Measurements from ENCODE around the gene ABL2.
"Not testable (repeated sequence)": the region's sequence is repeated elsewhere in the genome, so short reads cannot be mapped to it uniquely, and the experiment has no call there.

ABL2 gene

DNA sequence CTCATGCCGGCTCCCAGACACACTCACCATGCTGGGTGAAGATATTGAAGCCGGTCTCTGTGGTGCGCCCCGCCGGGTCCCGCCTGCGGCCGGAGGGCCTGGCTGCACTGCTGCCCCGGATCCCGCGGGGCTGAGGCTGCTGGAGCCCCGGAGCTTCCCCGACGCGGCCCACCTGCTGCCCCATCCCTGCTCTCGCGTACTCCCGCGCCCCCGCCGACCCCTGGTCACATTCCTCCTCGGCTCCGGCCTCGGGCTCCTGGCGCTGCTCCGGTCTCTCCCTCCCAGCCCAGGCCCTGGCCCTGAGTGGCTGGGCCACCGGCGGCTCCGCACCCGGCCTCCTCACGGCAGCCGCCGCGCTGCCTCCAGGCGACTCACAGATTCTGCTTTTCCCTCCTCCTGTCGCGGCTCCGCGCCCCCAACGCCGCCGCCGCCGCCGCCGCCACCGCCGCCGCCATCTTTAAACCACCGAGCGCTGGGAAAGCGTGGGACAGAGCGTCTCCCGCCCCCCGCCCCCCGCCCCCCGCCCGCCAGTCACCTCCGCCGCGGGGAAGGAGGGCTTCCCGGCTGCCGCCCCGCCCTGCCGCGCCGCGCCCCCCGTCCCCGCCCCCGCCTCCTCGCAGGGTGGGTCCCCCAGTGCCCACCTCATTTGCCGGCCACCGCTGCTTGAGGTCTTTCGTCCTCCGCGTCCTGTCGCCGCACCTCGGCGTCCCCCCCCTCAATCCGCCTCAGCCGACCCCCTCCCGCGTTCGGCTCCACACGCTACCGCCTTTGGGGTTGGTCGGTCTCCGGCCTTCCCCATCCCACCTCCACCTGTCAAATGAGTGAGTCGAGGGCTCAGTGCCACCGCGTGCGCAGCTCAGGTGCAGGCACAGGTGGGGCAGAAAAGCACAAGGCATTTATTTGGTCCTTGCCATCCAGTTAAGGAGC, at the start of gene ABL2:
ABL2 (minus strand) TSS at position 464 of the 927 bp plus-strand sequence; CDS start at position 184, 280 bp downstream.
- peak; percentile 29 to 58 for DNase-seq

DNA sequence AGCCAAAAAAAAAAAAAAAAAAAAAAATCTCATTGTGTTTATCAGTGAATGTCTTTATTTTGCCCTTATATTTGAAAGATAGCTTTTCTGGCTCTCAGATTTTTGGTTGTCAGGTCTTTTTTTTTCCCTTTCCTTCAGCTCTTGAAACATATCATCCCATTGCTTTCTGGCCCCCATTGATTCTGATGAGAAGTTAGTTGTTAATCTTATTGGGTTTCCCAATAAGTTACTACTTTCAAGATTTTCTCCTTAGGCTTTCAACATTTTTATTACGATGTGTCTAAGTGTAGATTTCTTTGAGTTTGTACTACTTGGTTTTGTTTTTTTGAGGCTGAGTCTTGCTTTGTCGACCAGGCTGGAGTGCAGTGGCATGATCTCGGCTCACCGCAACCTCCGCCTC, 49.4 kb upstream of the ABL2 start:
- DNase-seq = no peak

DNA sequence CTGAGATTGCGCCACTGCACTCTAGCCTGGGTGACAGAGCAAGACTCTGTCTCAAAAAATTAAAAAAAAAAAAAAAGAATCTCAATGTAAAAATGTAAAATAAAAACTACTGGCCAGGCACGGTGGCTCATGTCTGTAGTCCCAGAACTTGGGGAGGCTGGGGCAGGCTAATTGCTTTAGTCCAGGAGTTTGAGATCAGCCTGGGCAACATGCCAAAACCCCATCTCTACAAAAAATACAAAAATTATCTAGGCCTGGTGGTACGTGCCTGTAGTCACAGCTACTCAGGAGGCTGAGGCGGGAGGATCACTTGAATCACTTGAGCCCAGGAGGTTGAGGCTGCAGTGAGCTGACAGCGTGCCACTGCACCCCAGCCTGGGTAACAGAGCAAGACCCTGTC, 44.9 kb upstream of the ABL2 start:
- DNase-seq = not testable (repeated sequence)

DNA sequence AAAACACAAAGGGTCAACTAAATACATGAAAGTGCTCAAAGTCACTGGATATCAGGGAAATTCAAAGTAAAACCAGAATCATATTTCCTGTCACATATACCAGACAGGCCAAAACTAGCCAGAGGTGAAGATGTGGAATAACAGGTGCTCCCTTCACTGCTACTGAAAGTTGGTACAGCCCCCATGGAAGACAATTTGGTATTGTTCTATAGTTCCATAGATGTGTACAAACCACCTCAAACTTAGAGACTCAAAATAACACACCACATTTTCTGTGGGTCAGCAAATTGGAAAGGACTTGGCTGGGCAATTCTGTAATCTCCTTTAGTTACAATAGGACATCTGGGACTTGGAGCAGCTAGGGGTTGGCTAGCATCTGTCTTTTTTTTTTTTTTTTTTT, 39.6 kb upstream of the ABL2 start:
- DNase-seq = no peak

DNA sequence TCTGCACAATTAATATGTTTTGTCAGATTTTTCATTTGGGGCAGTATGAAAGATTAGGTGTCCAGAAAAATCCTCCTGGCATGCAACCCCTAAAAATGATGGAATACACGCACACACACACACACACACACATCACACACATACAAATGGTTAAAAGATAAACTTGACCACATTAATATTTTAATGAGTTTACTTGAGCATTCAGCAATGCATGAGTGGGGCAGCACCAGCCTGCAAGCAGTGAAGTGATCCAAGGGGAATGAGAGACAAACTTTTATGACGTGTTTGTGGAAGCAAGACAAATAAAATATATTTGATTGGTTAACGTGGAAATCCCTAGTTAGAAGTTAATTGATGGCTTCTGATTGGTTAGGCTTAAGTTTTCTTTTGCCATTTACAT, 35.0 kb upstream of the ABL2 start:
- DNase-seq = no peak

GRCh38 chr1:179263121-179263520, 33.6 kb upstream of the ABL2 start:
- no peak for DNase-seq

DNA sequence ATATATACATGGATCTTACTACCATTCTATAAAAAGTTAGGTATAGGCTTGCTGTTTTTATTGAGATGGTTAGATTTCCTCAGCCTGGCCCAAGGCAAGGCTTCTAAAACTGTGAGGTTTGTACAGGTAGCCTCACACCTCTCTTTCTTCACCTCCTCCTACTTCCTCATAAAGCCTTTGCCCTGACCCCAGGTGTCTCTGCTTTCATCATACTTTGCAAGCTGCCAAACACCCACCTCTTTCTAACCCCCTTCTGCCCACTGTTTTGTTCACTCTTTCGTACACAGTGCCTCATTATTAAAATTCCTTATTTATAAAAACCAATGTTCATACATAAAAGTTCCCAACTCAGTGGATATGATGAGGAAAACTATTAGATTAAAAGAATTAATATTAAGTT, 32.7 kb upstream of the ABL2 start:
- no peak for DNase-seq

DNA sequence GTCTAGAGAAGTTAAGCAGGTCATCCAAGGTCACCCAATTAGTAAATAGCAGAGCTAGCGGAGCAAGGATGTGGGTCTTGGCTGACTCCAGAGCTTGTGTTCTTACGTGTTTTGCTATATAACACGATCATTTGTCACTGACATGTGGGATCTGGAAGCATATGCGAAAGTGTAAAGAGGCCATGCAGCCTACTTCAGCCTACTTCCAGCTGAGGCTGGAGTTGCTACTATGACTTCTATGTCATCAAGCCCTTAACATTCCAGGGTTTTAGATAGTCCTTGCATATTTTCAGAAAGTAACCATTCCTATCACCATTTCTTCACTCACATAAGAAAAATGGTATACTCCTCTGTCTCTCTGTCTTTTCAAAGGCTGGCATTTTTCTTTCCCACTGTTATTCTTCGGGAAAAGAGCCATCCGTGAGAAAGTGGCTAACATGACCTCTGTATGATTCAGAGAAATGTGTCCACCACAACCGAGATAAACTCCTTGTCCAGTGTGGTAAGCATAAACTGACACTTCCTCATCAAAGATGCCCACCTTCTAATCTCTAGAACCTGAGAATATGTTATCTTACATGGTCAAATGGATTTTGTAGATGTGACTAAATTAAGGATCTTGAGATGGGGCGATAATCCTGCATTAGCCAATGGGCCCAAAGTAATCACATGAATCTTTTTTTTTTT, 24.0 kb upstream of the ABL2 start:
- no peak for DNase-seq

- DNase-seq = no peak
Observed at GRCh38 chr1:179252606-179253005, 23.1 kb upstream of the ABL2 start.

DNA sequence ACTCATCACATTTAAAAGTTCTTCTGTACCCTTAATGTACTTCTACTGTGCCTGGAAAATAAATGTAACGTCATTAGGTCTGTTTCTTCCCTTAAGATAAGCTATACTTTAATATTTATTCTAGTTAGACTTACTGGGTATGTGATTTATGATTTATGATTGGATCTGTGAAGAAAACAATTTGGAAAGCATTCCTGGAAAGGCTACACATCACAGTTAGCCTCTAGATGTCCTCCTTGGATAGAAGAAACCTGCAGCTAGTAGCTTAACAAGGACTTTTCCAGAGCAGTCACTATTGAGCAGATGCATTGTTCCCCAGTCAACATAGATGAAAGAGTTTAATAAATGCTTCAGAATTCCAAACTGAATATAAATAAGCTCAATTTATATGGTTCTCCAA, 22.2 kb upstream of the ABL2 start:
- peak in 1 of 2 experiments; percentile 46 for DNase-seq

DNA sequence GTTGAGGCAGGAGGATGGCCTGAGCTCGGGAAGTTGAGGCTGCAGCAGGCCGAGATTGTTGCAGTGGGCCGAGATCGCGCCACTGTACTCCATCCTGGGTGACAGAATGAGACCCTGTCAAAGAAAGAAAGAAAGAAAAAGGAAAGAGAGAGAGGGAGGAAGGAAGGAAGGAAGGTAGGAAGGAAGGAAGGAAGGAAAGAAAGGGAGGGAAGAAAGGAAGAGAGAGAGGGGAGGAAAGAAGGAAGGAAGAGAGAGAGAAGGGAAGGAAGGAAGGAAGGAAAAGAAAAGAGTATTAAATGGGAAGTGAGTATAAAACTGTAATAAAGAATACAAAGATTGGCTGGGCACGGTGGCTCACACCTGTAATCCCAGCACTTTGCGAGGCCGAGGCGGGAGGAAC, 18.4 kb upstream of the ABL2 start:
- DNase-seq = no peak

DNA sequence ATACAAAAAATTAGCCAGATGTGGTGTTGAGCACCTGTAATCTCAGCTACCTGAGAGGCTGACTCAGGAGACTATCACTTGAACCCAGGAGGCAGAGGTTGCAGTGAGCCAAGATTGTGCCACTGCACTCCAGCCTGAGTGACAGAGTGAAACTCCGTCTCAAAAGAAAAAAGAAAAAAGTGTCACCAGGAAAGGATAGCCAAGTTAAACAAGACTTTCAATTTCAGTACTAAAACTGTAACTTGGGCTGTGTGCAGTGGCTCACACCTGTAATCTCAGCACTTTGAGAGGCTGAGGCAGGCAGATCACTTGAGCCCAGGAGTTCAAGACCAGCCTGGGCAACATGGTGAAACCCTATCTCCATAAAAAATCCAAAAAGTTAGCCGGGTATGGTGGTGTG, 15.9 kb upstream of the ABL2 start:
- not testable (repeated sequence) for DNase-seq

DNA sequence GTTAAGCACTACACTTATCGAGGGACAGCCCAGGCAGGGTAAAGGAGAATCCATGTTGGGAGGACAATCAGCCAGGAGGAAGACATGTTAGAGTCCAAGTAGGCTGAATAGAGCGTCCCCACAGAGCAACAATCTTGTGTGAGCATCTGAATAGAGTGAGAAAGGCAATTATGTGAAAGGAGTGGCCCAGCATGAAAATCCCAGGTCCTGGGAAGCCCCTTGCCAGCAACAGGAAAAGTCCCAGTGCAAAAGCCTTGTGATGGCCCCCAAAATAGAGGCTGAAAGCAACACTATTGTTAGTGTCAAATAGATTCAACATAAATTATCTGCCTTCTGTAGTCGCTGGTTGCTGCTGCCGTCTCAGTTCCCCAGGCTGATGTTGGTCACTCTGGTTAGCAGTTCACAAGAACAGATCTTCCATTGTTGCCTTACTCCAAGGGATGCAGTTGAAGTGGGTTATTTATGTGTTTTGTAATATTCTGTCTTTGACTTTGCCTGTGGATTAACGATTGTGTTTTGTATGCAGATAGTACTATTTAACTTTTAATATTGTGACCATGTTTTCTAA, 12.1 kb upstream of the ABL2 start:
- no peak for DNase-seq

DNA sequence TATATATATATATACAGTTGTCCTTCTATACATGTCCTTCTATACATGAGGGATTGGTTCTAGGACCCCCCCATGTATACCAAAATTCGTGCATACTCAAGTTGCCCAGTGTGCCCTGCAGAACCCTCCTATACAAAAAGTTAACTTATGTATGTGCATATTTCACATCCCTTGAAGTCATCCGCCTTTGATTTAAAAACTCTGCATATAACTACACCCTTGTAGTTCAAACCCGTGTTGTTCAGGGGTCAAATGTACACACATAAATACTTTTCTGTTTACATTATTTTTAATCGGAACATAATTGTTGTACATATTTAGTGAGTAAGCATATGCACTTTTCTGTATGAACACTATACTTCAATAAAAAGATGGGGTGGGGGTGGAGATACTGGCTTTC, 7.7 kb upstream of the ABL2 start:
- no peak for DNase-seq

- no peak for DNase-seq
Observed at GRCh38 chr1:179234863-179235262, 5.4 kb upstream of the ABL2 start.

DNA sequence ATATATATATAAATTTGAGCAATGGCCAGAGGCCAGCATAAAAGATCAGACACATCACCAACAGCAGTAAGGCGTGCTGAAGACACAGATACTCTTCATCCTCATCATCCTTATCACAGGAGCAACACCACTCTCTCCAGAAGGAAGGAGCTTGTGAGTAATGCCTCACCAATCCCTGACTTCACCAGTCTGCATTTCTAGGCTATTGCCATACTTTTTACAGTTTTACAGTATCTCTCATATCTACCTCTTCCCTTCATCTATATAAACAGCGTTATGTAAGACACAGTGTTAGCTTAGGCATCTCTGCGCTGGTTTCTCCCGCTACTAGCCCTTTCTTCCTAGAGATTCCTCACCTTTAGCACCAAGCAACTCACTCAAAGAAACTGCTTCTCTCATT, 2.4 kb upstream of the ABL2 start:
- no peak for DNase-seq

- no peak for DNase-seq
Observed at GRCh38 chr1:179230721-179231120, 1.2 kb upstream of the ABL2 start.

DNA sequence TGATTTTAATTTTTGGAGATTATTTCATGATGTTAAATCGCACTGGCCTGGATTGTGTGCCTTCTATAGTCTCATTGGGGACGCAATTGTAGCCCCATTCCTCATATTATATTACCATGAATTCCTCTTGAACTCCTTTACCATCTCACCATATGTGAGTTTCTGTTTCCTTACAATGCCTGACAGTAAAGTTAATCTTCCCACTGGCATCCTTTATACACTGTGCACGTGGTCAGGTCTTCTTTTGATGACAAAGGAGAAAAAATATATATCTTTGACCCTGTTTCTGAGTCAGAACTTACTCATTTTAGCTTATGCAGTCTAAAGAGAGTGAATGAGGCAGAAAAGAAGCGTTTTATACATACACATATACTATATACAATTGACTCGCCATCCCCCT, 774 bp upstream of the ABL2 start:
- DNase-seq = no peak

DNA sequence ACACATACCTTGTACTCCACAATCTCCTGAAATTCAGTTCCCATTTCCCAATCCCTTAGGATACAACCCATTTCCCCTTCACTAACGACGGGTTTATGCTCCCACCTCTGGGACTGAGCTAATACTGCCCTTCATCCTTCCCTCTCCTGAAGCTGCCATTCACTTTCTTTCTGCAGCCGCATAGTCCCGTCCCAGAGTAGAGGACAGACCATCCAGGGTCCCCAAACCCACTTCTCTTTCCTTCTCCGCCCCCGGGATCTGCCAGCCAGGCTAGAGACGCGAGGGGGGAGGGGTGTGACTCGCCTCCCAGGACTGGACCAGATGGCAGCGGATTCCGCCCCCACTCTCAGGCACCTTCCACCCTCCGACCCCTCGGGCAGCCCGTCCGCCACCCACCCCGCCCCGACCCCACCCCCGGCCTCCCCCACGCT, 679 bp downstream of the ABL2 start:
- DNase-seq = peak; percentile 26 to 36

DNA sequence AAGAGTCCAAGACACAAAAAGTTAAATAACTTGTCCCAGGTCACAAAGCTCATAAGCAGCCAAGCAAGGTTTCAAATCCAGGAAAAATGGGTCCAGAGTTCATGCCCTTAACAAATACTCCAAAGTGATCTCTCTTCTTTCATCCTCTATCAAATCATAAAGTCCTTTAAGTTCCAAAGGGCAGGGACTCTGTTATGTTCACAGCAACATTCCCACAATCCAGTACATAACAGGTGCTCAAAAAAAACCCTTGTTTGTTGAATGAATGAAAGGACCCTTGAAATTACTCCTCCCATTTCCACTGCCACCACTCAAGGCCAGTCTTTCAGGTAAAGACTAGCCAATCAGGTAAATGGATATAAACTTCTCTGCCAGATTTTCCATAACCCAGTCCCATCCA, 2.7 kb downstream of the ABL2 start:
- no peak for DNase-seq

- not testable (repeated sequence) for DNase-seq
Observed at GRCh38 chr1:179224466-179224865, 5.0 kb downstream of the ABL2 start.

- not testable (repeated sequence) for DNase-seq
Observed at GRCh38 chr1:179221121-179221520, 8.4 kb downstream of the ABL2 start.

GRCh38 chr1:179217943-179218507, 11.5 kb downstream of the ABL2 start:
- DNase-seq = peak; percentile 11 to 59

Measured in NCI-H446 (cell line).